Heart left ventricle (tissue), 16 donors: ENCODE results near the gene STAU1. TPM values are rescaled to one million over a fixed set of nuclear protein-coding genes. Genes with fewer than 3 reads are reported as not detected.
"Not testable (repeated sequence)": the region's sequence is repeated elsewhere in the genome, so short reads cannot be mapped to it uniquely, and the experiment has no call there.

Source experiments
- ATAC-seq, 4 donors: fragments of 200-7000 bp; cut with Tn5 transposase; one replicate each; pipeline ENCODE4 v1.9.1; 2020 to 2022; ENCODE audit warnings: moderate library complexity in 4 of 4, mild to moderate bottlenecking in 3 of 4, moderate number of reproducible peaks in 1 of 4
- DNase-seq, 5 donors: peaks; one replicate each; pipeline ENCODE4 v3.0.0-alpha.2; 2020
- H3K27ac ChIP-seq, 12 donors: fragments of 200-600 bp; sonication (generic) in 4 of 12; one replicate each; pipeline versions ENCODE4 v1.5.0 to v1.8.0; 2016 to 2022; ENCODE audit warnings: mild to moderate bottlenecking in 2 of 12
- H3K27me3 ChIP-seq, 9 donors: fragments of 200-600 bp; sonication (generic) in 2 of 9; one replicate each; pipeline versions ENCODE4 v1.5.1 to v1.8.0; 2016 to 2022; ENCODE audit warnings: mild to moderate bottlenecking in 3 of 9
- H3K36me3 ChIP-seq, 9 donors: fragments of 200-600 bp; sonication (generic) in 2 of 9; one replicate each; pipeline versions ENCODE4 v1.5.0 to v1.8.0; 2018 to 2022; ENCODE audit warnings: mild to moderate bottlenecking in 2 of 9
- H3K4me1 ChIP-seq, 12 donors: fragments of 200-600 bp; sonication (generic) in 4 of 12; one replicate each; pipeline versions ENCODE4 v1.5.0 to v1.8.0; 2016 to 2022; ENCODE audit warnings: mild to moderate bottlenecking in 3 of 12
- H3K4me3 ChIP-seq, 12 donors: fragments of 200-600 bp; sonication (generic) in 4 of 12; one replicate each; pipeline versions ENCODE4 v1.5.0 to v1.8.0; 2017 to 2022; ENCODE audit warnings: mild to moderate bottlenecking in 9 of 12, moderate library complexity in 4 of 12
- H3K9me3 ChIP-seq, 12 donors: fragments of 200-600 bp; sonication (generic) in 4 of 12; one replicate each; pipeline versions ENCODE4 v1.5.0 to v1.8.0; 2016 to 2022; ENCODE audit warnings: mild to moderate bottlenecking in 1 of 12
- POLR2A ChIP-seq, 2 donors: fragments of 450-650 bp; IDR thresholded peaks; one replicate each; pipeline ENCODE4 v1.6.1; 2017; ENCODE audit warnings: antibody characterized with exemption in 2 of 2, mild to moderate bottlenecking in 2 of 2, moderate library complexity in 2 of 2
- WGBS, 4 donors: extraction: QIAGEN DNeasy Blood & Tissue Kit in 2 of 4; methylation state at CpG; one replicate each; pipeline versions ENCODE4 v1.1.5 to v1.1.7; 2013 to 2018; 5-methylcytosine and 5-hydroxymethylcytosine counted together
- intact Hi-C, 10 donors: fragments of 100-400 bp; cut with DNase I; formaldehyde crosslinking; loops; one replicate each; pipeline versions ENCODE4 v1.11.1 to v1.14.2; 2022
- polyA plus RNA-seq, 2 donors: library from polyadenylated mRNA; stranded (reverse); fragments of 200-250 nt; gene quantifications; one replicate each; pipeline ENCODE4 v1.2.3, GENCODE V29; 2013
- total RNA-seq, 9 donors: library from RNA; depleted of rRNA in 2 of 9; stranded (reverse); fragments of >200 nt in 2 of 9; fragmentation: NEBNext Ultra II Directional in 3 of 9; extraction: Animal tissue kit (Norgen Biotek cat#: 25700) in 3 of 9; gene quantifications; one replicate each; pipeline versions ENCODE4 v1.1.0 to v1.2.4, GENCODE V29; 2016 to 2023
- TF ChIP-seq, protein P1 (sequence below), 12 donors: fragments of 200-600 bp; sonication (generic) in 4 of 12; IDR thresholded peaks; one replicate each; pipeline versions ENCODE4 v1.5.0 to v1.8.0; 2018 to 2022; ENCODE audit warnings: antibody characterized with exemption in 12 of 12, mild to moderate bottlenecking in 5 of 12
- donor health status: ischemic (EF 13 %, LVEDD 7.1; RV severe dilation, severe dysfunction).
- donor health status: healthy with polysubstance abuse.
- donor health status: DM: no; HTN: yes; CAD: no.
- donor health status: DM: no; HTN: no; CAD: no.
- donor health status: ischemic (EF 25% LVEDD 6.9; RV normal size, moderate dysfunction).
- donor health status: ischemic (EF 25% LVEDD 5.7; RV mildly dilated, moderate dysfunction).
- donor health status: healthy.
- donor health status: DM: yes; HTN: yes; CAD: no.
- donor health status: ischemic (EF 35%, LVEDD 5.7; RV mildly dilated, moderate dysfunction).
- donor health status: nonischemic (EF 11% LVEDD 7.7; RV severe dilation, severe dysfunction).
- donor health status: DM: yes; HTN: yes; CAD: no.
- donor health status: PGD.
- donor health status: ischemic (EF 29% LVEDD 5.4; RV normal size, mild dysfunction).
- donor health status: nonischemic (EF 23%, LVEDD 6.1; RV moderate dilation, normal function).

Gene STAU1
- total and polyA plus RNA-seq, 11 donors: 23.2 to 95.4 (median 70.5) TPM

DNA sequence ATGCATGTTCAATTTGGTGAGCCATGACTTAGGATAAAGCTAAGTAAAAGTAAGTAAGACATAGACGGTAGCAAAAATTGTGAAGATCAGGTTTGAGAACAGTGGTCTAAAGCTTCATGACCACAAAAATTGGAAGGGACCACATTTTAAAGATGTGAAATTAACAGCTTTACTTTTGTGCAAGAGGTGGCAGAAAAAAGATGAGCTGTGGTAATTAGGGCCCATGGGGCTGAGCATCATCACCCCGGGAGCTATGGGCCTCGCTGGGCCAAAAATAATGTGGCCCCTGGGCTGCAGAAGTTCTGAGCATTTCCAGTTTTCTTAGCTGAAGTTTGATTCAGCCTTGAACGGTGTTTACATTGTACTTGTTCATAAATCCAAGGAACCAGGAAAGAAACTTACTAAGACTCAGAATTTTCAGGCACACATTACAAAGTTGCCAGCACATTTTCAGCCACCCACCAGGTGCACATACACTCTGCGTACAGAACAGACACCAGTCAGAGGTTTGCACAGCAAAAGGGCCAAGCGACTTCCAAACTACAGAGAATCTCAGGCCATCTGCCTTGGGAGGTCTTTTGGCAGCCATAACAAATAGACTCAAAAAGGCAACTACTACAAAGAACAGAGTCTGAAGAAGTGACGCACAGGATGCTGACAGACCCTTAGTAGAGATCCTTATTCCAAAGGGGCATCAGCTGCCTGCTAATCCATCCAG lies 84.3 kb downstream of the STAU1 start:
- Histone ChIP-seq H3K36me3 (peaks cover 0 to 76% (median 57%) of the 10 kb centered on the region in 9 donors), H3K4me1 (peaks cover 0 to 16% (median 0%) of the 10 kb centered on the region in 12 donors), H3K27ac (no peak overlapping the region), H3K27me3 (no peaks in the 10 kb centered on the region), H3K4me3 (no peak overlapping the region), H3K9me3 (no peaks in the 10 kb centered on the region)
- 93 to 98% (median 95%) methylated on average over 7 of the region's 7 CpGs for WGBS, 4 donors
- DNase-seq (no peak), ATAC-seq (no peak)
- no peak for TF ChIP-seq POLR2A (IDR thresholded peaks at IDR 0.05)
- TF ChIP-seq, protein P1, sequence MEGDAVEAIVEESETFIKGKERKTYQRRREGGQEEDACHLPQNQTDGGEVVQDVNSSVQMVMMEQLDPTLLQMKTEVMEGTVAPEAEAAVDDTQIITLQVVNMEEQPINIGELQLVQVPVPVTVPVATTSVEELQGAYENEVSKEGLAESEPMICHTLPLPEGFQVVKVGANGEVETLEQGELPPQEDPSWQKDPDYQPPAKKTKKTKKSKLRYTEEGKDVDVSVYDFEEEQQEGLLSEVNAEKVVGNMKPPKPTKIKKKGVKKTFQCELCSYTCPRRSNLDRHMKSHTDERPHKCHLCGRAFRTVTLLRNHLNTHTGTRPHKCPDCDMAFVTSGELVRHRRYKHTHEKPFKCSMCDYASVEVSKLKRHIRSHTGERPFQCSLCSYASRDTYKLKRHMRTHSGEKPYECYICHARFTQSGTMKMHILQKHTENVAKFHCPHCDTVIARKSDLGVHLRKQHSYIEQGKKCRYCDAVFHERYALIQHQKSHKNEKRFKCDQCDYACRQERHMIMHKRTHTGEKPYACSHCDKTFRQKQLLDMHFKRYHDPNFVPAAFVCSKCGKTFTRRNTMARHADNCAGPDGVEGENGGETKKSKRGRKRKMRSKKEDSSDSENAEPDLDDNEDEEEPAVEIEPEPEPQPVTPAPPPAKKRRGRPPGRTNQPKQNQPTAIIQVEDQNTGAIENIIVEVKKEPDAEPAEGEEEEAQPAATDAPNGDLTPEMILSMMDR (IDR thresholded peaks at IDR 0.05): no peak
- intact Hi-C loops: no loop called here

DNA sequence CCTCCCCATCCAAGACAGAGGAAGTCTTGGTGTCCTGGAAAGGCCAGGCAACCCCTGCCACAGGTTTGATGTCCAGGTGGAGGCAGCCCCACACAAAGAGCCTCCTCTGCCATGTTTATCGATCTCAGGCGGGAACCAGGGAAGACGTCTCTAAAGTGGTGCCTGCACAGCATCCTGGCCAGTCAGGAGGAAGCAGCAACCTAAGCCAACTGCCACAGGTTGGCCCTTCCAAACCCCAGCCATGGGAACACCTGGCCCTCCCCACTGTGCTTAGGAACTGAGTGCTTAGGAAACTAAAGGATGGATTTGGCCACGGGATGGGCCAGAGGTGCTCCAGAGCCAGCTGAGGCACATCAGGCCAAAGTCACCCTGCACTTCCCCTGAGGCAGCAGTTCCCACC lies 85.1 kb downstream of the STAU1 start:
- no peak overlapping the region for H3K4me3 ChIP-seq
- DNase-seq: no peak
- ATAC-seq: no peak
- H3K27me3 ChIP-seq: no peaks in the 10 kb centered on the region
- no peak for TF ChIP-seq POLR2A (IDR thresholded peaks at IDR 0.05)
- TF ChIP-seq, protein P1 (IDR thresholded peaks at IDR 0.05): no peak
- 80 to 96% (median 94%) methylated on average over 1 to 4 of the region's 4 CpGs for WGBS, 4 donors
- H3K36me3 ChIP-seq: peaks cover 0 to 84% (median 65%) of the 10 kb centered on the region in 9 donors
- H3K9me3 ChIP-seq: no peaks in the 10 kb centered on the region
- H3K27ac ChIP-seq: no peak overlapping the region
- H3K4me1 ChIP-seq: peaks cover 0 to 16% (median 0%) of the 10 kb centered on the region in 12 donors
- intact Hi-C loops: no loop called here

DNA sequence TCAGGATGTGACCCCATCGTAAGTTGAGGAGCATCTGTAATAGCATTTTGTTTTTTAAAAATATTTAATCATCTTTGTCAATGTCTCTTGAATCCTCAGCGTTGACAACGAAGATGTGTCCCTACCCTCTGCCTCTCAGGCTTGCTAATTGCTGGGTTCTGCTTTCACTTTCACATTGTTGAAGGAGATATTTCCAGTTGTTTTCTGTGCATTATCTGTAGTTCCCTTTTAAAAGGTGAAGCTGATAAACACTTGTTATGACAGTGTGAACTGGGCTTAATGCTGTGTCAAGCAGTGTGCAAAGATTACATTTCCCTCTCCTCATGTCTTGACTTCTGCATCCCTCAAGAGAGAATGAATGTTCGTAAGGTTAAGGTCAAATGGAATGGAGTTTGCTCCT lies 87.2 kb downstream of the STAU1 start:
- TF ChIP-seq, protein P1 (IDR thresholded peaks at IDR 0.05): no peak
- TF ChIP-seq POLR2A (IDR thresholded peaks at IDR 0.05): no peak
- no peak for ATAC-seq
- intact Hi-C loops: no loop called here
- no peak overlapping the region for H3K4me3 ChIP-seq
- peaks cover 0 to 16% (median 0%) of the 10 kb centered on the region in 12 donors for H3K4me1 ChIP-seq
- DNase-seq: no peak
- H3K27ac ChIP-seq: peak overlapping the region in 1 of 12 donors; percentile 35
- no peaks in the 10 kb centered on the region for H3K9me3 ChIP-seq
- 75 to 88% (median 86%) methylated on average over 4 of the region's 4 CpGs for WGBS, 4 donors
- H3K36me3 ChIP-seq: peaks cover 0 to 96% (median 74%) of the 10 kb centered on the region in 9 donors
- no peaks in the 10 kb centered on the region for H3K27me3 ChIP-seq

DNA sequence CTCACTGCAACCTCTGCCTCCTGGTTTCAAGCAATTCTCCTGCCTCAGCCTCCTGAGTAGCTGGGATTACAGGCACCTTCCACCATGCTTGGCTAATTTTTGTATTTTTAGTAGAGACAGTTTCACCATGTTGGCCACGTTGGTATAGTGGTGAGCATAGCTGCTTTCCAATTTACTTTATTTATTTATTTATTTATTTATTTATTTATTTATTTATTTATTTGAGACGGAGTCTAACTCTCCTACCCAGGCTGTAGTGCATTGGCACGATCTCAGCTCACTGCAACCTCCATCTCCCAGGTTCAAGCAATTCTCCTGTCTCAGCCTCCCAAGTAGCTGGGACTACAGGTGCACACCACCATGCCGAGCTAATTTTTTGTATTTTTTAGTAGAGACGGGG lies 87.8 kb downstream of the STAU1 start:
- H3K9me3 ChIP-seq, intact Hi-C loops, ATAC-seq, H3K27me3 ChIP-seq, H3K4me3 ChIP-seq, DNase-seq: not testable (repeated sequence)
- peaks cover 0 to 16% (median 0%) of the 10 kb centered on the region in 12 donors for H3K4me1 ChIP-seq
- WGBS, 4 donors: 89 to 99% (median 92%) methylated on average over 5 of the region's 5 CpGs
- H3K36me3 ChIP-seq: peaks cover 0 to 96% (median 74%) of the 10 kb centered on the region in 9 donors
- H3K27ac ChIP-seq: peak overlapping the region in 1 of 12 donors; percentile 35
